SW 1271 (cell line): ENCODE results near the gene NRROS.
A peak's percentile ranks its signal among the peaks of the same experiment; 100 is the strongest.

Experiments
- DNase-seq, 2 experiments: peaks; one replicate each; lab custom pipeline; 2025; lab: John Stamatoyannopoulos, UW

NRROS gene

DNA sequence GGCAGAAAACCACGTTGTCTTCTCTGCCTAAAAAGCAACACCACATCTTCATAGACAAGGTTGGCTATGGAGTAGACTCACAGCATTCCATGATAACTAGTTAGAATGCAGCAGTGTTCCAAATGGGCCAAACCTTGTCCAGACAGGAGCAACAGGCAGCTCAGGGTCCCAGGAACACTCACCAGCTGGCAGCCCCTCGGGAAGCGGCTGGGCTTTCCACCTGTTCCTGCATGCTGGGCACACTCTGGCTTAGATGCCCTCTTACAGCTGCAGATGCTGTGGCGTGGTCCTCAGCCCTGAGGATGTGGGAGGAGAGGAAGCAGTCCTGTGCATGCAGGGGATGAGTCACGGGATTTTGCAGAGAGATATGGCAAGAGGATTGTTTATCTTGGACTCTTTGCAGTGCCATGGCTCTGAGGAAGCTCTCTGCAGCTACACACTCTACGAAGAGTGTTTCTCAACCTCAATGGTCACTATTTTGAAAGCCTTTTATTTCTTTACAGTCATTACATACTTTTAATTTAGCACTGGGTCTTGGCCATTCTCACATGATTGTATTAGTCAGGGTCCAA is 11.3 kb downstream of the NRROS start:
- DNase-seq = peak; percentile 41 to 82

DNA sequence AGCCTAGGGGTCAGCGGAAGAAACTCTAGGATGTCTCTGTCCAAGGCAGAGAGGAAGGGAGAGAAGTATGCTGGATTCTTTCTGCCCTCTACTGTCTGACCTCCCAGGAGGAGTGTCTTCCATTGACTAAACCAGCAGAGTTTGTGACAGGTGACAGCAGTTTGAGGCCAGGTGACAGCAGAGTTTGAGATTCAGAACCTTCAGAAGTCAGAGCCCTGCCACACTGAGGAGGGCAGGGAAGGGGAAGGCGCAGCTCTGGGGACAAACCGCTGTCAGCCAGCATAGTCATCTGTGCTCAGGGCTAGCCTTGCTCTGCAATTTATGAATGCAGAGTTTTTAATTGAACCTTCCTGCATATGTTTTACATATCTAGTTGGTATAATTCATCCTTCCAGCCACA is 12.3 kb downstream of the NRROS start:
- no peak for DNase-seq

- no peak for DNase-seq
These were observed 13.7 kb downstream of the NRROS start for GRCh38 chr3:196652961-196653795.

- no peak for DNase-seq
These were observed 14.7 kb downstream of the NRROS start for GRCh38 chr3:196654006-196654734.

GRCh38 chr3:196654735-196655090 is 15.2 kb downstream of the NRROS start:
- no peak for DNase-seq

GRCh38 chr3:196655496-196655895 is 16.0 kb downstream of the NRROS start:
- no peak for DNase-seq

- DNase-seq = no peak
These were observed 16.7 kb downstream of the NRROS start for GRCh38 chr3:196656213-196656612.

- DNase-seq = no peak
These were observed 20.4 kb downstream of the NRROS start for GRCh38 chr3:196659901-196660351.

GRCh38 chr3:196660381-196661166 is 21.1 kb downstream of the NRROS start:
- DNase-seq = no peak

DNA sequence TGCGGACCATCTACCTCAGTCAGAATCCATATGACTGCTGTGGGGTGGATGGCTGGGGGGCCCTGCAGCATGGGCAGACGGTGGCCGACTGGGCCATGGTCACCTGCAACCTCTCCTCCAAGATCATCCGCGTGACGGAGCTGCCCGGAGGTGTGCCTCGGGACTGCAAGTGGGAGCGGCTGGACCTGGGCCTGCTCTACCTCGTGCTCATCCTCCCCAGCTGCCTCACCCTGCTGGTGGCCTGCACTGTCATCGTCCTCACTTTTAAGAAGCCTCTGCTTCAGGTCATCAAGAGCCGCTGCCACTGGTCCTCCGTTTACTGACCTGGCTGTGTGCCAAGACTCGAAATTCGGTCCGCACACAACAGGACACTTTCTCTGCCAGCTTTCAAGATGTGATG is 21.9 kb downstream of the NRROS start:
- DNase-seq = no peak

DNA sequence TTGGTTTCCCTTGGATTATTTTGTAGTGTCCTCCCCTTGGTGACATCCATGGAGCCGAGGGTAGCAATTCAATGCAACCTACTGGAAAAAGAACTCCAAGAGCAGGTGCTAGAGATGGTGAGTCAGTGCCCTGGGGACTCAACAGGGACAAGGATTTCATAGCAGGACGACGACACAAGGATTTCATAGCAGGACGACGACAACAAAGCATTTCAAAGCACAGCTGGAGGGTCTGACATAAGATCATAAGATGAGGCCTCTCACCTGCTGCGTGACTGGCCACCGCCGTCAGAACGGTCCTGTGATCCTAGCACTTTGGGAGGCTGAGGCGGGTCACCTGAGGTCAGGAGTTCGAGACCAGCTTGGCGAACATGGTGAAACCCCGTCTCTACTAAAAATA is 22.5 kb downstream of the NRROS start:
- DNase-seq = no peak

GRCh38 chr3:196662711-196663571 is 23.4 kb downstream of the NRROS start:
- no peak for DNase-seq

DNA sequence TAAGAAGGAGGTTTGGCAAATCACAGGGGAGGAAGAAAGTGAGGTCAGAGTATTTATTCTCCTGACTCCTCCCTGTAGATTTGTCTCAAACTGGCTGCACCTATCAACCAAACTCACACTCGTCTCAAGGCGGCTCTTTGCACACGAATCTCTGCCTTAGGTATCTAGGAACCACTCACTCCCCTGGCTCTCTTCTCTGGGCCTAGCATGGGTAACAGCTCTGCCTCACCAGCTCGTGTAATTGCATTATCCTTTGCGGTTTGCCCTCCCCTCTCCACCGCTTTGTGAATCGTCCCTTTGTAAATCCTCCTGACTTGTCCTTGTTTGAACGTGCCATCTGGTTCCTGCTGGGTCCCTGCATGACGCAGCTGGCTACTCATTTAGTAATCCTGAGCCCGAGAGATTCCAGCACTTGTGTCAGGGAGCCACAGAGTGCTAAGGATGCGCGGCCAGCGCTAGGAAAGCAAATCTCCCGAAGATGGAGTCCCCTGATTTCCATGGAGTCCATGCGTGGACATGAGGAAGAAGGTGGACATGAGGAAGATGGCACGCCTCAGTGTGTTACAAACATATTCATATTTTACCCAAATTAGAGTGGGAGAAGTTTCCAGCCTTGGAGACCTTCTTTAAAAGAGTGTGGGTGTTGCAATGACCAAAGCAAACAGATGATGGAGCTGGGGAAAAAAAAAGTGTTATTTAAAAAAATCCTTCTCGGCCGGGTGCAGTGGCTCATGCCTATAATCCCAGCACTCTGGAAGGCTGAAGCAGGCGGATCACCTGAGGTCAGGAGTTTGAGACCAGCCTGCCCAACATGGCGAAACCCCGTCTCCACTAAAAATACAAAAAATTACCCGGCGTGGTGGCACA is 26.7 kb downstream of the NRROS start:
- DNase-seq = no peak

DNA sequence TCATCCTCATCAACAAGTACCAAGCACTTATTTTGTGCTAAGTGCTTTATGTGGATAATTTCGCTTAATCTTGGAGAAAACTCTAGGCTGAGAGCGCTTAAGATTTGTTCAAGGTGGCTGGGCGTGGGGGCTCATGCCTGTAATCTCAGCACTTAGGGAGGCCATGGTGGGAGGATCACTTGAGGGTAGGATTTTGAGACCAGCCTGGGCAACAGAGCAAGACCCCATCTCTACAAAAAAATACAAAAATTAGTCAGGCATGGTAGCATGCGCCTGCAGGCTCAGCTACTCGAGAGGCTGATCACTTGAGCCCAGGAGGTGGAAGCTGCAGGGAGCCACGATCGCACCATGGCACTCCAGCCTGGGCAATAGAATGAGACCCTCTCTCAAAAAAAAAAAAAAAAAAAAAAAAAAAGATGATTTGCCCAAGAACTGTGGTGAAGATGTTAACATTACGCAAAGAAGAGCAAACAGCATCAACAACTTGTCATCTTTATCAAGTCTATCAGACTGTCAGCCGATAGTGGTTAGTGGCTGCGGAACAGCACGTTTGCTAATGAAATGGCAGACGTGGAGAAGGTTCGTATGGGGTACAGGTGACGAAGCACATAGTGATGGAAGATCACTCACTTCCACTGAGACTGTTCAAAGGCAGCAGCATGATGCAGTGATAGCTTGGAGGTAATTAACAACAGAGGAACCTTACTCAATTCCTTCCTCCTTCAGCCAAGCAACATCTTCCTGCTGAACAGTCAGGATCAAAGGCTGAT is 27.7 kb downstream of the NRROS start:
- DNase-seq = no peak

- no peak for DNase-seq
These were observed 30.8 kb downstream of the NRROS start for GRCh38 chr3:196670339-196670738.

- DNase-seq = no peak
These were observed 34.1 kb downstream of the NRROS start for GRCh38 chr3:196673632-196674031.

DNA sequence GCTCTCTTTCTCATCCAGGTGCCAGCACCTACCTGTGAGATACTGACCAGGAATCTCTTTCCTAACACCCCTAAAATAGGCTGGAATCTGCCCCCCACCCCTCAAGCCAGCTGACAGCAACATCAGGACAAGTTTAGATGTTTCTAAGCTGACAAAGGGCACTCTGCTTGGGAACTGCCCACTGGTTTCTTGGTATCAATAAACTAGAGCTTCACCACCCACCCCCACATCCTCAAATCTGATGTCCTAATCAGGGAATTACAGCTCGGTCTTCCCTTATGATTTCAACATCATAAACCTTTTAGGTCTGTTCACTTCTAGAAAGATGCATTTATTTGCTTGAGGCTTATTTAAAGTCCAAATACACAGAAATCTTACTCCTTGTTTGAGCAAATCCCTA is 37.9 kb downstream of the NRROS start:
- no peak for DNase-seq

DNA sequence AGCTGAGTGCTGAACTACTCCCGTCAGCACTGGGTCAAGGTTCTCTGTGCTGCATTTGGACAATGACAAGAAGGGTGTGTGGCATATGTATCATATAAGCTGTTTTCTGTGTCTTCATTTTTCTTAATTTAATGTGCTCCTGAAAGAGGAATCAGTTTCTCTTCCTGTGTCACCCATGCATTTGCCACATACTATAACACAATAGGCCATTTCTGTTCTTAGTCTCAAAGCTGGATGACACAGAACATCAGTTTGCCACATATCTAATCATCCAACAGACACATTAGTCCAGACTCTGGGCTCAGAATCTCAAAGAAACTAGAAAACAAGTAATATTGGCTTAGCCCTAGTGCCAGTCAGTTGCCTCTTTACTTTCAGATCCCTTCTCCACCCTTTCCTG is 38.4 kb downstream of the NRROS start:
- DNase-seq = no peak
